Measurements from ENCODE around the gene TMX4.

DNA sequence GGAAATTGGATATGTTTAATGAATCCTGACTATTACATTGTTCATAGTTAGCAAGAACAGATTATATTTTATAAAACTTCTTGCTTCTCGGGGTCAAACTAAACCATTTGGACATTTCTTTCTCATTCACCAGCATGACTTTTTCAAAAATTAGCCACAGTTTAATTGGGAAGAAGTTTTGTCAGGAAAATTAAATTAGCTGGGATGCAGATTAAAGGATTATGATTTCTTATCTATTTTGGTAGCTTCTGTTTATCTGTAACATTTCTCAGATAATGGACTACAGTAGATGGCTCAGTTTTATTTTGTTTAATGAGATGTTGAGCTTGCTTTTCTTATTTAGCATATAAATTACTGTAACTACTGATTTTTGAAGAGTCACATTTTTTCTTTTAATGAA lies 26.4 kb upstream of the TMX4 start:
- TF ChIP-seq, protein P1, sequence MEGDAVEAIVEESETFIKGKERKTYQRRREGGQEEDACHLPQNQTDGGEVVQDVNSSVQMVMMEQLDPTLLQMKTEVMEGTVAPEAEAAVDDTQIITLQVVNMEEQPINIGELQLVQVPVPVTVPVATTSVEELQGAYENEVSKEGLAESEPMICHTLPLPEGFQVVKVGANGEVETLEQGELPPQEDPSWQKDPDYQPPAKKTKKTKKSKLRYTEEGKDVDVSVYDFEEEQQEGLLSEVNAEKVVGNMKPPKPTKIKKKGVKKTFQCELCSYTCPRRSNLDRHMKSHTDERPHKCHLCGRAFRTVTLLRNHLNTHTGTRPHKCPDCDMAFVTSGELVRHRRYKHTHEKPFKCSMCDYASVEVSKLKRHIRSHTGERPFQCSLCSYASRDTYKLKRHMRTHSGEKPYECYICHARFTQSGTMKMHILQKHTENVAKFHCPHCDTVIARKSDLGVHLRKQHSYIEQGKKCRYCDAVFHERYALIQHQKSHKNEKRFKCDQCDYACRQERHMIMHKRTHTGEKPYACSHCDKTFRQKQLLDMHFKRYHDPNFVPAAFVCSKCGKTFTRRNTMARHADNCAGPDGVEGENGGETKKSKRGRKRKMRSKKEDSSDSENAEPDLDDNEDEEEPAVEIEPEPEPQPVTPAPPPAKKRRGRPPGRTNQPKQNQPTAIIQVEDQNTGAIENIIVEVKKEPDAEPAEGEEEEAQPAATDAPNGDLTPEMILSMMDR (IDR thresholded peaks at IDR 0.05; ENCODE audit: low read depth, low read length, poor library complexity, severe bottlenecking): no peak
- no peak for TF ChIP-seq EZH2phosphoT487 (IDR thresholded peaks at IDR 0.05; ENCODE audit: borderline replicate concordance, low read length)
